Measurements from ENCODE around the gene CCT3. TPM values are rescaled to one million over a fixed set of nuclear protein-coding genes. Genes with fewer than 3 reads are reported as not detected.

CCT3 gene
- total and polyA plus RNA-seq, 2 donors (not counting 1 experiment from before 2014, with no cell fraction given): 251 to 397 TPM

DNA sequence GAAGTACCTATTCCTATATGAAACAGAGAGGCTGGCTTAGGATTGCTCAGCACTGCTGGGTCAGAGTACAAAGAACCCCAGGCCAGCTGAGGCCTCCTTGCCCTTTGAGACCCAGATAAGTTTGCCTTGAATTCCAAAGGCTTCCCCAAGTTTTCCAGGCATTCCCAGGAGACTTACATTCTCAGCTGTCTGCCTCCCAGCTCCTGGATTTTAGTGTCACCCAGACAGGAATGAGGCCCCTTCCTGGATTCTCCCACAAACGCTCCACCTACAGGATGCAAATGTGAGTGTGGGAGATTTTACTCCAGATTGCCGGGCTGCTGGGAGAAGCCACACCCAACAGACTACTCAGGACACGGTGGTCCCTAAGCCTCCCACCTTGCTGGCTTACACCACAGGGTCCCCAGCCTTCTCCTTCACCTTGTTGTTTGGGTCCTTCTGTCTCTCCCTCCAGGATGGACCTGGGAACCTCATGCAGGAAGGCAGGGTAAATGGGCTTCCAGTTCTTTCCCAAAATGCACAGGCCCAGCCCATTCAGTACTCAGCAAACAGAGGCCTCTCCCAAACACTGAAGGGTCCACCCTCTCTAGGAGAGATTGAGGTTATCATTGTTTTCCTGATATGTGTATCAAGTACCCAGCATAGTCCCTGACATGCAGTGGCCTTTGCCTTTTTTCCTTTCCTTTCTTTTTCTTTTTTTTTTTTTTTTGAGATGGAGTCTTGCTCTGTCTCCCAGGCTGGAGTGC is 41.5 kb upstream of the CCT3 start:
- H3K4me3 ChIP-seq (replicated peaks in 1 of 4; ENCODE audit: control extremely low read depth in 1 of 4, insufficient read depth in 1 of 4, low read depth in 3 of 4, low read length in 4 of 4): no peak overlapping the region
- no peaks in the 10 kb centered on the region for H3K79me2 ChIP-seq (ENCODE audit: control insufficient read depth, insufficient read depth, low read length)
- H4K20me1 ChIP-seq (ENCODE audit: control insufficient read depth, extremely low read depth, insufficient read depth, low read length): no peaks in the 10 kb centered on the region
- no peaks in the 10 kb centered on the region for H3K4me1 ChIP-seq (ENCODE audit: control insufficient read depth, extremely low read depth, insufficient read depth, low read length)
- H3K27me3 ChIP-seq (ENCODE audit: control insufficient read depth, insufficient read depth, low read length): no peaks in the 10 kb centered on the region
- H3K9ac ChIP-seq (ENCODE audit: insufficient read depth, low read length): no peak overlapping the region
- DNase-seq (ENCODE audit: low read depth in 2 of 2): peak in 1 of 2 donors; percentile 17
- H2AFZ ChIP-seq (ENCODE audit: low read length): no peak overlapping the region
- no peak for TF ChIP-seq CTCF (conservative IDR thresholded peaks at IDR 0.05 in 1 of 2, IDR thresholded peaks at IDR 0.05 in 1 of 2; ENCODE audit: low read depth in 1 of 2, low read length in 2 of 2)
- TF ChIP-seq EZH2 (IDR thresholded peaks at IDR 0.05; ENCODE audit: low read length, missing control alignments): no peak
- no peaks in the 10 kb centered on the region for H3K9me3 ChIP-seq (ENCODE audit: control insufficient read depth, insufficient read depth, low read depth, low read length)
- H3K4me2 ChIP-seq (ENCODE audit: extremely low read depth, insufficient read depth, low read length): no peak overlapping the region
- H3K27ac ChIP-seq (ENCODE audit: insufficient read depth, low read length): no peak overlapping the region
- H3K36me3 ChIP-seq (ENCODE audit: control insufficient read depth, insufficient read depth, low read length): no peaks in the 10 kb centered on the region

DNA sequence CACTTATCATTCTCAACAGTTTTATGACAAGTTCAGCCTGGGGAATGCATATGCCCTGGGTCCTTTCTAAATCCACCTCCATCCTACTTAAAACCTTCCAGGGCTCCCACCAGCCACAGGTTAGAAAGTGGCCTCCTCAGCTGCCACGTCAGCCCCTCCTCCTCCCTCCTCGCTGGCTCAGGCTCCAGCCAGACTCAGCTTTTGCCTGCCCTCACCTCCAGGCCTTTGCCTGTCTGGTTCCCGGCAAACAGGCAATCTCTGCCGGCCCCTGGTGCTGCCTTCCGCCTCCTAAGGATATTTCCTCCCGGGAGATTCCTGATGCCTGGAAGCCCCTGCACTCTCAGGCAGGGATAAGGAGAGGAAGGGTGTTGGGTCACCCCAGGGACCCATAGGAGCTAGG is 40.5 kb upstream of the CCT3 start:
- Histone ChIP-seq H2AFZ (ENCODE audit: low read length) (no peak overlapping the region), H4K20me1 (ENCODE audit: control insufficient read depth, extremely low read depth, insufficient read depth, low read length) (no peaks in the 10 kb centered on the region), H3K79me2 (ENCODE audit: control insufficient read depth, insufficient read depth, low read length) (no peaks in the 10 kb centered on the region), H3K27ac (ENCODE audit: insufficient read depth, low read length) (no peak overlapping the region), H3K4me1 (ENCODE audit: control insufficient read depth, extremely low read depth, insufficient read depth, low read length) (no peaks in the 10 kb centered on the region), H3K9me3 (ENCODE audit: control insufficient read depth, insufficient read depth, low read depth, low read length) (no peaks in the 10 kb centered on the region), H3K9ac (ENCODE audit: insufficient read depth, low read length) (no peak overlapping the region), H3K27me3 (ENCODE audit: control insufficient read depth, insufficient read depth, low read length) (no peaks in the 10 kb centered on the region), H3K36me3 (ENCODE audit: control insufficient read depth, insufficient read depth, low read length) (no peaks in the 10 kb centered on the region), H3K4me2 (ENCODE audit: extremely low read depth, insufficient read depth, low read length) (no peak overlapping the region), H3K4me3 (replicated peaks in 1 of 4; ENCODE audit: control extremely low read depth in 1 of 4, insufficient read depth in 1 of 4, low read depth in 3 of 4, low read length in 4 of 4) (no peak overlapping the region)
- no peak for DNase-seq (ENCODE audit: low read depth in 2 of 2)
- no peak for TF ChIP-seq CTCF (conservative IDR thresholded peaks at IDR 0.05 in 1 of 2, IDR thresholded peaks at IDR 0.05 in 1 of 2; ENCODE audit: low read depth in 1 of 2, low read length in 2 of 2)
- no peak for TF ChIP-seq EZH2 (IDR thresholded peaks at IDR 0.05; ENCODE audit: low read length, missing control alignments)

GRCh38 chr1:156376958-156377919 is 39.1 kb upstream of the CCT3 start:
- Histone ChIP-seq H3K9ac (ENCODE audit: insufficient read depth, low read length) (no peak overlapping the region), H3K27me3 (ENCODE audit: control insufficient read depth, insufficient read depth, low read length) (peaks cover 4% of the 10 kb centered on the region)

More at GRCh38 chr1:156376958-156377919, 39.1 kb upstream of the CCT3 start:
- no peak overlapping the region for H3K27ac ChIP-seq (ENCODE audit: insufficient read depth, low read length)
- H2AFZ ChIP-seq (ENCODE audit: low read length): no peak overlapping the region
- no peak overlapping the region for H3K4me3 ChIP-seq (replicated peaks in 1 of 4; ENCODE audit: control extremely low read depth in 1 of 4, insufficient read depth in 1 of 4, low read depth in 3 of 4, low read length in 4 of 4)
- no peaks in the 10 kb centered on the region for H3K79me2 ChIP-seq (ENCODE audit: control insufficient read depth, insufficient read depth, low read length)
- no peak for DNase-seq (ENCODE audit: low read depth in 2 of 2)
- no peaks in the 10 kb centered on the region for H3K36me3 ChIP-seq (ENCODE audit: control insufficient read depth, insufficient read depth, low read length)
- no peaks in the 10 kb centered on the region for H3K9me3 ChIP-seq (ENCODE audit: control insufficient read depth, insufficient read depth, low read depth, low read length)
- TF ChIP-seq CTCF (conservative IDR thresholded peaks at IDR 0.05 in 1 of 2, IDR thresholded peaks at IDR 0.05 in 1 of 2; ENCODE audit: low read depth in 1 of 2, low read length in 2 of 2) (no peak), EZH2 (IDR thresholded peaks at IDR 0.05; ENCODE audit: low read length, missing control alignments) (no peak)
- H4K20me1 ChIP-seq (ENCODE audit: control insufficient read depth, extremely low read depth, insufficient read depth, low read length): no peaks in the 10 kb centered on the region
- H3K4me2 ChIP-seq (ENCODE audit: extremely low read depth, insufficient read depth, low read length): no peak overlapping the region
- no peaks in the 10 kb centered on the region for H3K4me1 ChIP-seq (ENCODE audit: control insufficient read depth, extremely low read depth, insufficient read depth, low read length)

All from fibroblast of lung (primary cell).